Upper lobe of left lung (tissue), 4 donors: ENCODE data around the gene DLGAP1.

Experiments
- CTCF ChIP-seq, 6 experiments: fragments of 450-650 bp in 4 of 6; fragments of 200-600 bp in 2 of 6; sonication (generic) in 2 of 6; IDR thresholded peaks; one replicate each; pipeline ENCODE4 v1.5.1; 2016 to 2019; ENCODE audit warnings: antibody characterized with exemption in 6 of 6
- POLR2A ChIP-seq, 4 donors: fragments of 450-650 bp; IDR thresholded peaks; one replicate each; pipeline ENCODE4 v1.5.1; 2016 to 2017; ENCODE audit warnings: antibody characterized with exemption in 4 of 4, mild to moderate bottlenecking in 2 of 4
- POLR2AphosphoS5 ChIP-seq, 2 donors: sonication (generic); formaldehyde crosslinking; IDR thresholded peaks; one replicate each; pipeline ENCODE4 v1.5.1; 2017; ENCODE audit warnings: antibody characterized with exemption in 2 of 2

DNA sequence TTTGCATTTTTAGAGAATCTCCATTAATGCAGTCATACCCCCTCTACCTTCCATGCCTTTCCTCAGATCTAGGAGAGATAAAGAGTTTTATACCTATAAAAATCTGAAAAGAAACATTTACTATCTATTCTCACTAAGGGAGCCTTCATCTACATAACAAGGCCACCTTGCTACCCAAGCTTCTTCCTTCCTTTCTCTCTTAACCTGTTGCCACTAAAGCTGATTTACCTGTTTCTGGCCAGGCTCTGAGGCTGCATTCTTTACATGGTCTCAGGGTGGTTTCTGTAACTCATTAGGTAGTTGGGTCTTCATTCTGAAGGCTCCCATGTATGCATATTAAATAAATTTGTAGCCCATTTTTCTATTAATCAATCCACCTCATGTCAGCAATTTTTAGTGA lies 391.6 kb downstream of the DLGAP1 start:
- TF ChIP-seq POLR2A (IDR thresholded peaks at IDR 0.05) (no peak), POLR2AphosphoS5 (IDR thresholded peaks at IDR 0.05) (no peak), CTCF (IDR thresholded peaks at IDR 0.05) (no peak)
